Measurements from ENCODE around the gene EEF1AKMT2.
"Not testable (repeated sequence)": the region's sequence is repeated elsewhere in the genome, so short reads cannot be mapped to it uniquely, and the experiment has no call there.

The EEF1AKMT2 gene

GRCh38 chr10:124791547-124792348, at the start of gene EEF1AKMT2:
TSS of gene EEF1AKMT2 (minus strand) at chr10:124791887. CDS start at chr10:124791833, 54 bp downstream.
- Histone ChIP-seq H3K9me3 (ENCODE audit: low read length) (no peaks in the 10 kb centered on the region), H3K4me3 (ENCODE audit: low read length) (peak within 1 kb of the TSS; percentile 61), H2AFZ (ENCODE audit: low read depth, low read length) (peak within 1 kb of the TSS; percentile 82), H3K4me1 (ENCODE audit: insufficient read depth, low read length) (no peaks in the 10 kb centered on the region), H3K36me3 (ENCODE audit: insufficient read depth, low read length) (peaks cover 21% of the 10 kb centered on the region), H3K27me3 (ENCODE audit: insufficient read depth, low read length) (no peaks in the 10 kb centered on the region)

GRCh38 chr10:124837687-124838086, 46.0 kb upstream of the EEF1AKMT2 start:
- Histone ChIP-seq H3K4me3 (ENCODE audit: low read length) (no peak overlapping the region), H3K4me1 (ENCODE audit: insufficient read depth, low read length) (no peaks in the 10 kb centered on the region), H3K9me3 (ENCODE audit: low read length) (no peaks in the 10 kb centered on the region), H3K36me3 (ENCODE audit: insufficient read depth, low read length) (peaks cover 32% of the 10 kb centered on the region), H2AFZ (ENCODE audit: low read depth, low read length) (no peak overlapping the region), H3K27me3 (ENCODE audit: insufficient read depth, low read length) (no peaks in the 10 kb centered on the region)

- Histone ChIP-seq H3K36me3 (ENCODE audit: insufficient read depth, low read length) (peaks cover 88% of the 10 kb centered on the region), H3K4me3 (ENCODE audit: low read length) (no peak overlapping the region), H2AFZ (ENCODE audit: low read depth, low read length) (no peak overlapping the region), H3K9me3 (ENCODE audit: low read length) (no peaks in the 10 kb centered on the region), H3K27me3 (ENCODE audit: insufficient read depth, low read length) (no peaks in the 10 kb centered on the region), H3K4me1 (ENCODE audit: insufficient read depth, low read length) (no peaks in the 10 kb centered on the region)
Measured at GRCh38 chr10:124831116-124831515, 39.4 kb upstream of the EEF1AKMT2 start.

DNA sequence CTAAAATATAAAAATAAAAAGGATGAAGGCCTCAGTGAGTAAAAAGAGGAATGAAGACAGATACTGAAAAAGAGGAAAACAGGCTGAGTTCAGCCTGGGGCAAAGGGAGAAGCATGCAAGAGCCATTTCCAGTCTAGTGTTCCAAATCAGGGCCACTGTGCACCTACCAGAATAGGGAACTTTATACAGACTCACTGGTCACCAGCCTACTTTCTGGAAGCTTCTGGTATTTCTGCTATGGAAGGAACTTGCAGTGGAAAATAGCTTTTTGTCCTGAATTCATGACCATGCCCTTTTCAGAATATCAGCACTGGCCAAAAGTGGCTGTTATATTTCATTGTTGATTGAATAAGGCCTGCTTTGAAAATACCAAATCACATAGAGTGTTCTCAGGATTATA, 38.8 kb upstream of the EEF1AKMT2 start:
- Histone ChIP-seq H3K4me1 (ENCODE audit: insufficient read depth, low read length) (no peaks in the 10 kb centered on the region), H3K4me3 (ENCODE audit: low read length) (no peak overlapping the region), H3K27me3 (ENCODE audit: insufficient read depth, low read length) (no peaks in the 10 kb centered on the region), H3K9me3 (ENCODE audit: low read length) (no peaks in the 10 kb centered on the region), H3K36me3 (ENCODE audit: insufficient read depth, low read length) (peaks cover 86% of the 10 kb centered on the region), H2AFZ (ENCODE audit: low read depth, low read length) (no peak overlapping the region)

DNA sequence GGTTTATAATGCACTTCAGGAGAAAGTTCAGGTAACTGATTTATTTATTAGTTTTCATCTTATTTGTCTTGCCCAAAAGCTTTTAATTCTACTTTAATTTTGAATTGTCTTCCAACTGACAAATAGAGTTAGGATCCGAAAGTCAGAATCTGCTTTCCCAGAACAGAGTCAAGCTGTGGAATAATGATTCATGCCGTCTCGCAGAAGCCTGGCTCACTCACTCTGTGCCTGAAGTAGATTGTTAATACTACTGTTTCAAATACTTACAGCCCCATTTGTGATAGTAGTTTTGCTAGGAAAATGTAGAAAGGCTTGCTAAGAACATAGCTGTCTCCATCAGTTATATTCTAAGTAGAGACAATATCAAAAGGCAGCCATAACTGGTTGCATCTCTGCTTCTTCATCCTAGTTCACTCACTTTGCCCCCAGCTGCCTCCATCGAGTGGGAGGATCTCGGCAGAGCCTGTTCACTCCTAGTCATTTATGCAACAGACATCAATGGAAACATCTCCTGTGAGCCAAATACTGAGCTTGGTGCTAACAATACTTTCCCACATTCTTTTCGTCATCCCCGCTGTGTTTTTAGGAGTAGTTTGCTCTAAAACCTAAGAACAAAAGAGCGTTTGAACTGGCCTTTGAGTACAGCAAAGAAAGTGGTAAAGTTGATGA, 37.9 kb upstream of the EEF1AKMT2 start:
- Histone ChIP-seq H3K27me3 (ENCODE audit: insufficient read depth, low read length) (no peaks in the 10 kb centered on the region), H3K4me1 (ENCODE audit: insufficient read depth, low read length) (no peaks in the 10 kb centered on the region), H3K4me3 (ENCODE audit: low read length) (no peak overlapping the region), H3K36me3 (ENCODE audit: insufficient read depth, low read length) (peaks cover 77% of the 10 kb centered on the region), H3K9me3 (ENCODE audit: low read length) (no peaks in the 10 kb centered on the region), H2AFZ (ENCODE audit: low read depth, low read length) (no peak overlapping the region)

DNA sequence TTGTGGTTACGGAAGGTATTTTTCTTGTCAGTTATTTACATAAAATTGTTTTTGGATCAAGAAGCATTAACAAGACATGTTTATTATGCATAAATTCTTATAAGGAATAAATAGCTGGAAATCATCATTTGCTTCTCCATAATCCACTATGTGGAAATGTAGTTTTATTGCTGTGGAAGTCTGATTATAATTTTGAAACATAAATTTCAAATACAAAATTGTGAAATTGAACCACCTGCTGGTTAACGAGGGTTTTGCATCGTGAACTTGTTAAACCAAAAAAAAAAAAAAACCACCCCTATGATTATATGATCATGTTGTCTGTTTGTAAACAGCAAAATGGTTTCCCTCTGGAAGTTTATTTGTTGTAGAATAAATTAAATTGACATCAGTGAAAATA, 35.8 kb upstream of the EEF1AKMT2 start:
- H3K36me3 ChIP-seq (ENCODE audit: insufficient read depth, low read length), result peaks cover 66% of the 10 kb centered on the region
- no peaks in the 10 kb centered on the region for H3K27me3 ChIP-seq (ENCODE audit: insufficient read depth, low read length)
- no peaks in the 10 kb centered on the region for H3K4me1 ChIP-seq (ENCODE audit: insufficient read depth, low read length)
- no peak overlapping the region for H3K4me3 ChIP-seq (ENCODE audit: low read length)
- H3K9me3 ChIP-seq (ENCODE audit: low read length), result no peaks in the 10 kb centered on the region
- no peak overlapping the region for H2AFZ ChIP-seq (ENCODE audit: low read depth, low read length)

DNA sequence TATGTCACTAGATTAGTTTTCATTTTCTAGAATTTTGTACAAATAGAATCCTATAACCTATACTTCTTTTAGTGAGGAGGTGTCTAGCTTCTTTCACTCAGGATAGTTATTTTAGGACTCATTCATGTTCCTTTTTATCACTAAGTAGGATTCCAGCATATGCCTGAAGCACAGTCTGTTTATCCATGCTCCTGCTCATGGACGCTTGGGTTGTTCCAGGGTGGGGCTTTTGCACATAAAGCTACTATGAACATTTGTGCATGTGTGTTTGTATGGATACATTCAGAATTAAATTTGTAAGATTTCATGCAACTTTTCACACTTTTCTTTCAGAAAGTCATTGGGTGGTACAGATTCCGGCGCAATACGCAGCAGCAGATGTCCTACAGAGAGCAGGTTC, 34.6 kb upstream of the EEF1AKMT2 start:
- Histone ChIP-seq H3K36me3 (ENCODE audit: insufficient read depth, low read length) (peaks cover 64% of the 10 kb centered on the region), H3K27me3 (ENCODE audit: insufficient read depth, low read length) (no peaks in the 10 kb centered on the region), H3K9me3 (ENCODE audit: low read length) (peaks cover 2% of the 10 kb centered on the region), H2AFZ (ENCODE audit: low read depth, low read length) (no peak overlapping the region), H3K4me3 (ENCODE audit: low read length) (no peak overlapping the region), H3K4me1 (ENCODE audit: insufficient read depth, low read length) (no peaks in the 10 kb centered on the region)

DNA sequence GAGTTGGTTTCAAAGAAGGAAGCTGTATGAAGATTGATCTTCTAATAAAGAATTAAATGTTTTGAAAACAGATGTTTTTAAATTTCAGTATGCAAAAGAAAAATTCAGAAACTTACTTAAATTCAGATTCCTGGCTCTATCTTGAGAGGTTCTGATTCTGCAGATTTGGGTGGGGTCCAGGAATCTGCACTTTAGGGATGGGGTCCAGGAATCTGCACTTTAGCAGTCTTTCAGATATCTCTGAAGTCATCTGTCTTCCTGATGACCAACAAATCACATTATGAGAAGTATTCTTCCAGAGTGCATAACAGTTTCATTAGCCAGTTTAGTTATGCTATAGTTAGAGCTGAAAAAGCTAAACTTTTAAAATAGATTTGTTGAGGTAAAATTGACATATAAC, 34.0 kb upstream of the EEF1AKMT2 start:
- Histone ChIP-seq H3K4me1 (ENCODE audit: insufficient read depth, low read length) (no peaks in the 10 kb centered on the region), H2AFZ (ENCODE audit: low read depth, low read length) (no peak overlapping the region), H3K36me3 (ENCODE audit: insufficient read depth, low read length) (peaks cover 59% of the 10 kb centered on the region), H3K27me3 (ENCODE audit: insufficient read depth, low read length) (no peaks in the 10 kb centered on the region), H3K9me3 (ENCODE audit: low read length) (peaks cover 2% of the 10 kb centered on the region), H3K4me3 (ENCODE audit: low read length) (no peak overlapping the region)

DNA sequence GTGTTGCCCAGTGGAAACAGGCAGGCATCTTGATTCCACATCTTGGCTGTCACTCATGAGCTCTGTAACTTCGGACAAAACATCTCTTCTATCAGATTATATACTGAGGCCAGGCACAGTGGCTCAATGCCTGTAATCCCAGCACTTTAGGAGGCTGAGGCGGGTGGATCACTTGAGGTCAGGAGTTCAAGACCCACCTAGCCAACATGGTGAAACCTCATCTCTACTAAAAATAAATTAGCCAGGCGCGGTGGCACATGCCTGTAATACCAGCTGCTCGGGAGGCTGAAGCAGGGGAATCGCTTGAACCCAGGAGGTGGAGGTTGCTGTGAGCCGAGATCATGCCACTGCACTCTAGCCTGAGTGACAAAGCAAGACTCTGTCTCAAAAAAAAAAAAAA, 33.2 kb upstream of the EEF1AKMT2 start:
- H3K36me3 ChIP-seq (ENCODE audit: insufficient read depth, low read length), result peaks cover 57% of the 10 kb centered on the region
- H2AFZ ChIP-seq (ENCODE audit: low read depth, low read length); H3K27me3 ChIP-seq (ENCODE audit: insufficient read depth, low read length); H3K4me3 ChIP-seq (ENCODE audit: low read length); H3K9me3 ChIP-seq (ENCODE audit: low read length); H3K4me1 ChIP-seq (ENCODE audit: insufficient read depth, low read length): not testable (repeated sequence)

DNA sequence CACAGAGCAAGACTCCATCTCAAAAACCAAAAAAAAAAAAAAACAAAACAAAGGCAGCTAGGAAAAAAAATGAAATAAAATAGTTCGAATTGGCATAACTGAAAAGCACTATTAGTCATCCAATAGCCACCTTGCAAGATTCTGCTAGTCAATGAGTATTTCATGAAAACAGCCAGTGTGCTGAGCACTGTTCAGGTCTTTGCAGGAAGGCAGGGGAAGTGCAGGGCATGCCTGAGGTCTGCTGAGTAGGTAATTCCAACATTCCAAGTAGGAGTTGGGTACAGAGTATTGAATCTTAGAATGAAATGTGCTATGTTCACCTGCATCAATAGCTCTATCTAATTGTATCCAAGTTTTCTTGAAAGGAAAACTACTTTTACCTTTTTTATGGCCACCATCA, 32.8 kb upstream of the EEF1AKMT2 start:
- H3K9me3 ChIP-seq (ENCODE audit: low read length), result peaks cover 2% of the 10 kb centered on the region
- H3K4me3 ChIP-seq (ENCODE audit: low read length), result no peak overlapping the region
- H3K27me3 ChIP-seq (ENCODE audit: insufficient read depth, low read length), result no peaks in the 10 kb centered on the region
- H3K4me1 ChIP-seq (ENCODE audit: insufficient read depth, low read length), result no peaks in the 10 kb centered on the region
- H2AFZ ChIP-seq (ENCODE audit: low read depth, low read length), result no peak overlapping the region
- peaks cover 55% of the 10 kb centered on the region for H3K36me3 ChIP-seq (ENCODE audit: insufficient read depth, low read length)

- Histone ChIP-seq H3K27me3 (ENCODE audit: insufficient read depth, low read length) (no peaks in the 10 kb centered on the region), H3K9me3 (ENCODE audit: low read length) (peaks cover 2% of the 10 kb centered on the region), H3K4me1 (ENCODE audit: insufficient read depth, low read length) (no peaks in the 10 kb centered on the region), H3K4me3 (ENCODE audit: low read length) (no peak overlapping the region), H3K36me3 (ENCODE audit: insufficient read depth, low read length) (peaks cover 53% of the 10 kb centered on the region), H2AFZ (ENCODE audit: low read depth, low read length) (no peak overlapping the region)
Measured at GRCh38 chr10:124821520-124821919, 29.8 kb upstream of the EEF1AKMT2 start.

DNA sequence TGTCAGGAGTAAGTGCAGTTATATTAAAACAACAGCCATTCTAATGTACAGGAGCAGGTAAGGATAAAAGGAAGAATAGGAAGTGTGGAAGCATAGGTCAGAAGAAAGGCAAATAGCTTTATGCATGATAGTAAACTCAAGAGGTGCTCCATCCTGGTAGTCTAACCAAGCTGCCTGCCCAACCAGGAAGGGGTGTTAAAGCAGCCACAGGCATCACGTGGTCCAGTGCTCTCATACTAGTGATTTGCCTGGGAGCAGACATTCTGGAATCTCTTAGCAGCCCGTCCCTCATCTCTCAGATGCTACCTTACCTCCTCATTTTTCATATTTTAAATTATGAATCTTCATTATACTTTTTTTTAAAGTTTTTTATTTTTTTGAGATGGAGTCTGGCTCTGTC, 28.4 kb upstream of the EEF1AKMT2 start:
- no peaks in the 10 kb centered on the region for H3K27me3 ChIP-seq (ENCODE audit: insufficient read depth, low read length)
- no peaks in the 10 kb centered on the region for H3K4me1 ChIP-seq (ENCODE audit: insufficient read depth, low read length)
- peaks cover 52% of the 10 kb centered on the region for H3K36me3 ChIP-seq (ENCODE audit: insufficient read depth, low read length)
- peaks cover 2% of the 10 kb centered on the region for H3K9me3 ChIP-seq (ENCODE audit: low read length)
- no peak overlapping the region for H3K4me3 ChIP-seq (ENCODE audit: low read length)
- H2AFZ ChIP-seq (ENCODE audit: low read depth, low read length), result no peak overlapping the region

DNA sequence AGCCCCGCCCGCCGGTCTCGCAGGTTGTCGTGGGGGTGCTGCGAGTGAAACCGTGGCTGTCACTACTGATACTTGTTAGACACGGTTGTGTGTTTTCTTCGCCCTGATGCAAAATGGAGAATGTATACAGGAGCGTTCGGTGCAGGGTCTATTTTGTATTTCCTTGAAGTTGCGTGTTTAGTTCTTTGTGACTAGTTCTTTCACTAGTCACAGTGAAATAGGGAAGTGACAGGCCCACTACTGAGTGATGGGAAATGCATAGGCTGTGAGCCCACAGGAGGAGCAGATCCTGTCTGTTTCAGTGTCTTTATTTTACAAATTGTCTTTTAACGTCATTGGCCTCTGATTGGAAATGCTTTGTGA, 10.6 kb upstream of the EEF1AKMT2 start:
- peak overlapping the region; percentile 86 for H2AFZ ChIP-seq (ENCODE audit: low read depth, low read length)
- peak overlapping the region; percentile 80 for H3K4me3 ChIP-seq (ENCODE audit: low read length)
- no peaks in the 10 kb centered on the region for H3K27me3 ChIP-seq (ENCODE audit: insufficient read depth, low read length)
- H3K4me1 ChIP-seq (ENCODE audit: insufficient read depth, low read length), result peaks cover 13% of the 10 kb centered on the region
- no peaks in the 10 kb centered on the region for H3K36me3 ChIP-seq (ENCODE audit: insufficient read depth, low read length)
- no peaks in the 10 kb centered on the region for H3K9me3 ChIP-seq (ENCODE audit: low read length)
